CD4-positive, alpha-beta memory T cell (primary cell): ENCODE data around the gene IER2. TPM values are rescaled to one million over a fixed set of nuclear protein-coding genes. Genes with fewer than 3 reads are reported as not detected.

Experiments used
- CTCF ChIA-PET: fragments of 350-600 bp; sonication (Branson Sonifier 250); formaldehyde crosslinking; loops from one replicate; lab custom pipeline; 2021; ENCODE audit warnings: inconsistent platforms; ENCODE audit not compliant: partially characterized antibody; lab: Charles Lee
- POLR2A ChIA-PET: fragments of 350-600 bp; sonication (Branson Sonifier 250); formaldehyde crosslinking; loops from one replicate; lab custom pipeline; 2021; ENCODE audit not compliant: partially characterized antibody; lab: Charles Lee
- DNase-seq, 5 donors: peaks; one replicate each; pipeline versions ENCODE4 v3.0.0 to v3.0.0-alpha.2; 2020 to 2022; ENCODE audit warnings: mixed read lengths in 1 of 5
- H3K27ac ChIP-seq: one replicate; pipeline ENCODE4 v1.7.0; 2013; ENCODE audit warnings: low read depth, low read length
- H3K27me3 ChIP-seq: 2 replicates; pipeline ENCODE4 v1.7.0; 2013; ENCODE audit warnings: mild to moderate bottlenecking, low read length, moderate library complexity; ENCODE audit not compliant: insufficient read depth
- H3K36me3 ChIP-seq: 2 replicates; pipeline ENCODE4 v1.7.0; 2013; ENCODE audit warnings: mild to moderate bottlenecking, low read length, moderate library complexity; ENCODE audit not compliant: insufficient read depth
- H3K4me1 ChIP-seq: 2 replicates; pipeline ENCODE4 v1.7.0; 2013; ENCODE audit warnings: mild to moderate bottlenecking, low read length, moderate library complexity; ENCODE audit not compliant: insufficient read depth
- H3K4me3 ChIP-seq, 2 donors: one replicate each; pipeline ENCODE4 v1.7.0; 2013; ENCODE audit warnings: low read length in 2 of 2, mild to moderate bottlenecking in 1 of 2
- H3K9me3 ChIP-seq, 2 donors: one replicate each; pipeline ENCODE4 v1.7.0; 2013; ENCODE audit warnings: low read length in 2 of 2, control low read depth in 1 of 2; ENCODE audit not compliant: control insufficient read depth in 1 of 2
- H3K27ac Mint-ChIP-seq, 7 donors: one replicate each; pipeline ENCODE4 v1.8.0; 2020 to 2021; ENCODE audit warnings: mixed read lengths in 7 of 7, mild to moderate bottlenecking in 6 of 7, inconsistent platforms in 3 of 7, moderate library complexity in 3 of 7
- H3K27me3 Mint-ChIP-seq, 2 donors: one replicate each; pipeline ENCODE4 v1.8.0; 2020 to 2021; ENCODE audit warnings: mixed read lengths in 2 of 2
- H3K36me3 Mint-ChIP-seq, 2 donors: one replicate each; pipeline ENCODE4 v1.8.0; 2020 to 2021; ENCODE audit warnings: mixed read lengths in 2 of 2, inconsistent platforms in 1 of 2, mild to moderate bottlenecking in 1 of 2
- H3K4me1 Mint-ChIP-seq, 4 donors: one replicate each; pipeline ENCODE4 v1.8.0; 2020 to 2021; ENCODE audit warnings: mixed read lengths in 4 of 4, mild to moderate bottlenecking in 1 of 4
- H3K4me3 Mint-ChIP-seq, 8 donors: one replicate each; pipeline ENCODE4 v1.8.0; 2020 to 2021; ENCODE audit warnings: mixed read lengths in 8 of 8, mild to moderate bottlenecking in 7 of 8, moderate library complexity in 6 of 8, inconsistent platforms in 3 of 8
- H3K9me3 Mint-ChIP-seq, 8 donors: one replicate each; pipeline ENCODE4 v1.8.0; 2020 to 2021; ENCODE audit warnings: mixed read lengths in 8 of 8, mild to moderate bottlenecking in 5 of 8, inconsistent platforms in 3 of 8, moderate library complexity in 1 of 8
- intact Hi-C: fragments of 100-400 bp; cut with micrococcal nuclease; formaldehyde crosslinking; loops from one replicate; pipeline ENCODE4 v1.15.1; 2023
- polyA plus RNA-seq, 2 donors: library from polyadenylated mRNA; unstranded; fragments of 300-500 nt; fragmentation: Illumina TruSeq; gene quantifications; one replicate each; pipeline ENCODE4 v1.2.3, GENCODE V29; 2021
- total RNA-seq, 2 experiments: library from RNA; stranded (reverse); gene quantifications; one replicate each; pipeline ENCODE4 v1.2.3, GENCODE V29; 2021

The IER2 gene
- total and polyA plus RNA-seq, 4 experiments from 2014 or later, result 148 to 446 (median 177) TPM

- H3K27ac ChIP-seq, result no peak overlapping the region
- DNase-seq, result peak; percentile 52 to 83 (median 61)
- POLR2A ChIA-PET, result interaction anchor here (0.9 to 3.5 kb wide), 9 partner anchors 9 to 248 kb away, joined by 3 to 19 read pairs (median 5); partner anchors contain the start of genes IER2, NACC1 and STX10
Observed at GRCh38 chr19:13132471-13133180, 17.6 kb upstream of the IER2 start.

DNA sequence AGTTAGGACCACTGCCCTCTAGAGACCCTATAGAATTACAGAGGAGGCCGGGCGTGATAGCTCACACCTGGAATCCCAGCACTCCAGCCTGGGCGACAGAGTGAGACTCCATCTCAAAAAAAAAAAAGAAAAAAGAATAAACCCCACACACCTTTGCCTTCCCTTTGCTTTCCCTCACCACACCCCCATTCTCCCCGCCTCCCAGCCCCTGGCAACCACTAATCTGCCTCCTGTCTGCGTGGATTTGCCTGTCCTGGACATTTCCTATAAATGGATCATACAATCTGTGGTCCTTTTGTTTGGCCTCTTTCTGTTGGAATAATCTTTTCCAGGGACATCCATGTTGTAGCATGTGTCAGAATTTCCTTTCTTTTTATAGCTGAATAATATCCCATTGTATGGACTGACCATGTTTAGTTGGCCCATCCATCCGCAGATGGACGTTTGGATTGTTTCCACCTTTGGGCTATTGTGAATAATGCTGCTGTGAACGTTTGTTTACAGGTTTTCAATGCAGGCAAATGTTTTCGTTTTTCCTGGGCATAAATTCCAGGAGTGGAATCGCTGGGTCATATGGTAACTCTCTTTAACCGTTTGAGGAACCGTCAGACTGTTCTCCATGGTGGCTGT lies 16.9 kb upstream of the IER2 start:
- H3K36me3 Mint-ChIP-seq, result peaks cover 8 to 24% of the 10 kb centered on the region in 2 donors
- CTCF ChIA-PET, result interaction anchor here (1.2 kb wide), 1 partner anchor 145 kb away, joined by 4 read pairs; no protein-coding TSS in a partner anchor

More at GRCh38 chr19:13132471-13133180, 17.6 kb upstream of the IER2 start:
- Histone ChIP-seq H3K4me1 (peaks cover 34% of the 10 kb centered on the region), H3K36me3 (peaks cover 9% of the 10 kb centered on the region), H3K27me3 (no peaks in the 10 kb centered on the region), H3K9me3 (no peaks in the 10 kb centered on the region), H3K4me3 (peak overlapping the region in 1 of 2 donors; percentile 1)
- H3K4me3 Mint-ChIP-seq, result peak overlapping the region; percentile 31 to 82 (median 65)
- H3K27me3 Mint-ChIP-seq, result no peaks in the 10 kb centered on the region
- CTCF ChIA-PET, result interaction anchor here (0.8 to 1.2 kb wide), 6 partner anchors 28 to 167 kb away, joined by 3 to 6 read pairs (median 4); no protein-coding TSS in a partner anchor
- no peaks in the 10 kb centered on the region for H3K9me3 Mint-ChIP-seq
- H3K36me3 Mint-ChIP-seq, result peaks cover 7 to 20% of the 10 kb centered on the region in 2 donors
- H3K27ac Mint-ChIP-seq, result peak overlapping the region; percentile 66 to 90 (median 79)
- H3K4me1 Mint-ChIP-seq, result peaks cover 25 to 42% (median 30%) of the 10 kb centered on the region in 4 donors
- intact Hi-C loops, result loop anchor here (2.0 kb wide), 1 partner anchor 16 kb away; the partner anchor contains the start of gene TRMT1

GRCh38 chr19:13134626-13135025 lies 15.6 kb upstream of the IER2 start:
- no peaks in the 10 kb centered on the region for H3K27me3 Mint-ChIP-seq
- no peaks in the 10 kb centered on the region for H3K27me3 ChIP-seq
- peaks cover 8 to 25% of the 10 kb centered on the region in 2 donors for H3K36me3 Mint-ChIP-seq
- no peaks in the 10 kb centered on the region for H3K9me3 ChIP-seq
- CTCF ChIA-PET, result interaction anchor here (0.7 kb wide), 1 partner anchor 157 kb away, joined by 3 read pairs; no protein-coding TSS in a partner anchor
- POLR2A ChIA-PET, result no interaction called here
- H3K27ac ChIP-seq, result no peak overlapping the region
- peaks cover 14% of the 10 kb centered on the region for H3K36me3 ChIP-seq
- H3K4me1 Mint-ChIP-seq, result peaks cover 19 to 29% (median 22%) of the 10 kb centered on the region in 4 donors
- peaks cover 30% of the 10 kb centered on the region for H3K4me1 ChIP-seq
- intact Hi-C loops, result no loop called here
- no peak for DNase-seq
- peak overlapping the region in 1 of 7 donors; percentile 13 for H3K27ac Mint-ChIP-seq
- no peak overlapping the region for H3K4me3 Mint-ChIP-seq
- no peaks in the 10 kb centered on the region for H3K9me3 Mint-ChIP-seq
- no peak overlapping the region for H3K4me3 ChIP-seq

More for the DNA sequence above, 16.9 kb upstream of the IER2 start:
- Histone ChIP-seq H3K4me1 (peaks cover 30% of the 10 kb centered on the region), H3K9me3 (no peaks in the 10 kb centered on the region), H3K36me3 (peaks cover 14% of the 10 kb centered on the region), H3K4me3 (no peak overlapping the region), H3K27ac (no peak overlapping the region), H3K27me3 (no peaks in the 10 kb centered on the region)
- peaks cover 23 to 35% (median 27%) of the 10 kb centered on the region in 4 donors for H3K4me1 Mint-ChIP-seq
- no peaks in the 10 kb centered on the region for H3K9me3 Mint-ChIP-seq
- peak overlapping the region in 5 of 7 donors; percentile 46 to 83 (median 79) for H3K27ac Mint-ChIP-seq
- POLR2A ChIA-PET, result interaction anchor here (1.1 to 3.5 kb wide), 5 partner anchors 15 to 30 kb away, joined by 3 to 19 read pairs (median 7); partner anchors contain the start of genes IER2, NACC1 and STX10
- peak overlapping the region in 2 of 8 donors; percentile 72 to 82 for H3K4me3 Mint-ChIP-seq
- intact Hi-C loops, result loop anchor here (2.0 kb wide), 1 partner anchor 17 kb away; the partner anchor contains the start of gene TRMT1
- no peaks in the 10 kb centered on the region for H3K27me3 Mint-ChIP-seq
- no peak for DNase-seq

- Histone ChIP-seq H3K27me3 (no peaks in the 10 kb centered on the region), H3K27ac (no peak overlapping the region), H3K9me3 (no peaks in the 10 kb centered on the region), H3K4me3 (no peak overlapping the region), H3K36me3 (peaks cover 14% of the 10 kb centered on the region), H3K4me1 (peaks cover 30% of the 10 kb centered on the region)
- CTCF ChIA-PET, result interaction anchor here (0.5 kb wide), 1 partner anchor 1438 kb away, joined by 3 read pairs; no protein-coding TSS in a partner anchor
- Mint-ChIP-seq H3K4me3 (no peak overlapping the region), H3K9me3 (no peaks in the 10 kb centered on the region), H3K27ac (no peak overlapping the region), H3K4me1 (peaks cover 19 to 29% (median 22%) of the 10 kb centered on the region in 4 donors), H3K27me3 (no peaks in the 10 kb centered on the region), H3K36me3 (peaks cover 8 to 28% of the 10 kb centered on the region in 2 donors)
- POLR2A ChIA-PET, result interaction anchor here (1.0 kb wide), 1 partner anchor 29 kb away, joined by 5 read pairs; no protein-coding TSS in a partner anchor
- intact Hi-C loops, result no loop called here
- DNase-seq, result no peak
Observed at GRCh38 chr19:13135068-13136062, 14.8 kb upstream of the IER2 start.

DNA sequence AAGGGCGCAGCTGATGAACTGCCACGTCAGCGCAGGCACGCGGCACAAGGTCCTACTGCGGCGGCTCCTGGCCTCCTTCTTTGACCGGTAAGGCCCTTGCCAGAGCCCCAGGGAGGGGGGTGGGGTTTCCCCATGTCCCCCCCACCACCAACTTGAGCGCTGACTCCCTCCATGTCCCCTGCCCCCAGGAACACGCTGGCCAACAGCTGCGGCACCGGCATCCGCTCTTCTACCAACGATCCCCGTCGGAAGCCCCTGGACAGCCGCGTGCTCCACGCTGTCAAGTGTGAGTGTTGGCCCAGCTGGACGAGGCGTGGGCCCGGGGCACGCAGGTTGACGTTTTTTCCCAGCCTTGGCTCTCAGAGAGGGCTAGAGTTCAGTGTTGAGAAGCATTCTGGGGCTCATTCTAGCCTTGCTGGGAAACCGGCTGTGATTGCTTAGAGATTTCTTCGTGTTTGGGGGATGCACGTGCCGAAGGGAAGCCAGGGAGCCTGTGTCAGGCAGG lies 12.9 kb upstream of the IER2 start:
- H3K4me1 Mint-ChIP-seq, result peaks cover 12 to 15% (median 14%) of the 10 kb centered on the region in 4 donors
- H3K9me3 Mint-ChIP-seq, result no peaks in the 10 kb centered on the region
- H3K27ac ChIP-seq, result no peak overlapping the region
- H3K4me3 Mint-ChIP-seq, result no peak overlapping the region
- peaks cover 8 to 29% of the 10 kb centered on the region in 2 donors for H3K36me3 Mint-ChIP-seq
- DNase-seq, result no peak
- no peaks in the 10 kb centered on the region for H3K27me3 ChIP-seq
- H3K27me3 Mint-ChIP-seq, result no peaks in the 10 kb centered on the region
- H3K27ac Mint-ChIP-seq, result no peak overlapping the region
- H3K4me3 ChIP-seq, result no peak overlapping the region
- peaks cover 14% of the 10 kb centered on the region for H3K4me1 ChIP-seq
- CTCF ChIA-PET, result no interaction called here
- no peaks in the 10 kb centered on the region for H3K9me3 ChIP-seq
- intact Hi-C loops, result no loop called here
- POLR2A ChIA-PET, result no interaction called here
- H3K36me3 ChIP-seq, result peaks cover 14% of the 10 kb centered on the region

GRCh38 chr19:13138171-13138915 lies 11.9 kb upstream of the IER2 start:
- Histone ChIP-seq H3K27ac (no peak overlapping the region), H3K27me3 (no peaks in the 10 kb centered on the region), H3K4me3 (no peak overlapping the region), H3K9me3 (no peaks in the 10 kb centered on the region), H3K36me3 (peaks cover 14% of the 10 kb centered on the region), H3K4me1 (peaks cover 4% of the 10 kb centered on the region)
- intact Hi-C loops, result no loop called here
- Mint-ChIP-seq H3K36me3 (peaks cover 8 to 25% of the 10 kb centered on the region in 2 donors), H3K4me1 (peaks cover 2 to 5% (median 4%) of the 10 kb centered on the region in 4 donors), H3K4me3 (no peak overlapping the region), H3K27ac (no peak overlapping the region), H3K27me3 (no peaks in the 10 kb centered on the region), H3K9me3 (no peaks in the 10 kb centered on the region)
- ChIA-PET POLR2A (no interaction called here), CTCF (no interaction called here)
- no peak for DNase-seq
